SK-N-SH (cell line): ENCODE data around the gene KCNT1. TPM values are rescaled to one million over a fixed set of nuclear protein-coding genes. Genes with fewer than 3 reads are reported as not detected.
"Not testable (repeated sequence)": the region's sequence is repeated elsewhere in the genome, so short reads cannot be mapped to it uniquely, and the experiment has no call there.

Experiments used
- CTCF ChIA-PET: fragments of 300-600, 350-600 bp; formaldehyde crosslinking; extraction: SDS; loops from one replicate; lab custom pipeline; 2021; lab: Yijun Ruan, JAX
- POLR2A ChIA-PET: fragments of 350-600 bp; sonication (Branson Sonifier 250); formaldehyde crosslinking; extraction: SDS; loops from one replicate; lab custom pipeline; 2020; ENCODE audit warnings: antibody characterized with exemption, inconsistent platforms; lab: Yijun Ruan, JAX
- DNase-seq: peaks from one replicate; pipeline ENCODE4 v3.0.0; 2012
- H2AFZ ChIP-seq: fragments of 200-600 bp; sonication (generic); 2 replicates; pipeline ENCODE4 v1.8.1; 2016; ENCODE audit warnings: antibody characterized with exemption, mild to moderate bottlenecking, low read depth
- H3F3A ChIP-seq: fragments of 200-600 bp; sonication (generic); replicated peaks from 2 replicates; pipeline ENCODE3; 2016; ENCODE audit warnings: antibody characterized with exemption, mild to moderate bottlenecking; ENCODE audit not compliant: insufficient read depth
- H3K27ac ChIP-seq, 2 experiments: fragments of 200-500 bp in 1 of 2; fragments of 200-600 bp in 1 of 2; sonication (Bioruptor generic) in 1 of 2; sonication (generic), shearing (Covaris generic) in 1 of 2; 2 replicates each; pipeline versions ENCODE4 v1.5.1 to v1.6.1; 2014 to 2016; ENCODE audit warnings: low read depth in 2 of 2, inconsistent platforms in 1 of 2, low read length in 1 of 2, mild to moderate bottlenecking in 1 of 2, mixed read lengths in 1 of 2
- H3K27me3 ChIP-seq: fragments of 200-600 bp; sonication (generic), shearing (Covaris generic); 2 replicates; pipeline ENCODE4 v1.6.1; 2016; ENCODE audit warnings: mixed run types; ENCODE audit not compliant: insufficient read depth
- H3K36me3 ChIP-seq, 2 experiments: fragments of 200-500 bp in 1 of 2; fragments of 200-600 bp in 1 of 2; sonication (Bioruptor generic) in 1 of 2; sonication (generic) in 1 of 2; replicated peaks in 1 of 2; 2 replicates each; pipeline versions ENCODE3 to v1.5.1; 2014 to 2016; ENCODE audit warnings: low read length in 1 of 2, mild to moderate bottlenecking in 1 of 2; ENCODE audit not compliant: insufficient read depth in 2 of 2, control insufficient read depth in 1 of 2
- H3K4me1 ChIP-seq, 2 experiments: fragments of 200-500 bp in 1 of 2; fragments of 200-600 bp in 1 of 2; sonication (Bioruptor generic) in 1 of 2; sonication (generic), shearing (Covaris generic) in 1 of 2; 2 replicates each; pipeline versions ENCODE4 v1.5.1 to v1.6.1; 2014 to 2016; ENCODE audit warnings: low read depth in 1 of 2, low read length in 1 of 2, mixed run types in 1 of 2; ENCODE audit not compliant: insufficient read depth in 2 of 2, control insufficient read depth in 1 of 2
- H3K4me2 ChIP-seq: fragments of 200-600 bp; sonication (generic), shearing (Covaris generic); 2 replicates; pipeline ENCODE4 v1.6.1; 2017; ENCODE audit warnings: mixed run types
- H3K4me3 ChIP-seq, 2 experiments: fragments of 200-500 bp in 1 of 2; fragments of 200-600 bp in 1 of 2; sonication (Bioruptor generic) in 1 of 2; sonication (generic), shearing (Covaris generic) in 1 of 2; 2 replicates each; pipeline versions ENCODE4 v1.5.1 to v1.8.1; 2014 to 2016; ENCODE audit warnings: low read depth in 2 of 2, inconsistent platforms in 1 of 2, low read length in 1 of 2, mild to moderate bottlenecking in 1 of 2, mixed read lengths in 1 of 2, moderate library complexity in 1 of 2
- H3K79me2 ChIP-seq: fragments of 200-600 bp; sonication (generic); 2 replicates; pipeline ENCODE4 v1.8.1; 2017; ENCODE audit warnings: mild to moderate bottlenecking; ENCODE audit not compliant: insufficient read depth
- H3K9ac ChIP-seq: fragments of 200-600 bp; sonication (generic); 2 replicates; pipeline ENCODE4 v1.6.1; 2017; ENCODE audit warnings: mixed run types
- H3K9me2 ChIP-seq: fragments of 200-600 bp; sonication (generic); 2 replicates; pipeline ENCODE4 v1.6.1; 2017; ENCODE audit warnings: mixed run types
- H3K9me3 ChIP-seq: fragments of 200-600 bp; sonication (generic); 2 replicates; pipeline ENCODE4 v1.6.1; 2017; ENCODE audit warnings: mixed run types, mild to moderate bottlenecking, moderate library complexity
- H4K20me1 ChIP-seq: fragments of 200-600 bp; sonication (generic); 2 replicates; pipeline ENCODE4 v1.6.1; 2017; ENCODE audit warnings: mild to moderate bottlenecking, mixed run types; ENCODE audit not compliant: insufficient read depth
- FOSL2 ChIP-seq: IDR thresholded peaks from 2 replicates; pipeline ENCODE4 v1.4.0; 2012; ENCODE audit warnings: low read depth, mild to moderate bottlenecking, moderate library complexity, borderline replicate concordance
- FOXM1 ChIP-seq: IDR thresholded peaks from 2 replicates; pipeline ENCODE4 v1.4.0; 2012; ENCODE audit warnings: low read depth, mild to moderate bottlenecking
- GATA2 ChIP-seq: sonication (generic); formaldehyde crosslinking; IDR thresholded peaks from 2 replicates; pipeline ENCODE4 v1.5.0; 2020; ENCODE audit warnings: mild to moderate bottlenecking, missing genetic modification reagents
- RAD21 ChIP-seq: IDR thresholded peaks from 2 replicates; pipeline ENCODE4 v1.6.1; 2012; ENCODE audit warnings: mild to moderate bottlenecking, low read length
- SIN3A ChIP-seq: IDR thresholded peaks from 2 replicates; pipeline ENCODE4 v1.6.1; 2012; ENCODE audit warnings: low read depth, mild to moderate bottlenecking, low read length, moderate library complexity, borderline replicate concordance
- WGBS: methylation state at CpG from one replicate; pipeline ENCODE4 v1.1.6; 2017; ENCODE audit warnings: low lambda C conversion rate; 5-methylcytosine and 5-hydroxymethylcytosine counted together
- polyA plus RNA-seq, 3 experiments: library from polyadenylated mRNA; depleted of rRNA; stranded (reverse); fragments of >200 nt; gene quantifications; 2 replicates each; pipeline ENCODE4 v1.2.3, GENCODE V29; 2012
- TF ChIP-seq, protein P1 (sequence below): fragments of 200-600 bp; sonication (generic); IDR thresholded peaks from 2 replicates; pipeline ENCODE4 v1.6.1; 2017; ENCODE audit warnings: antibody characterized with exemption, mild to moderate bottlenecking, moderate library complexity

Gene KCNT1
- polyA plus RNA-seq, 1 of the 3 experiments (the other 2 are of a cell fraction): 0.08 TPM

DNA sequence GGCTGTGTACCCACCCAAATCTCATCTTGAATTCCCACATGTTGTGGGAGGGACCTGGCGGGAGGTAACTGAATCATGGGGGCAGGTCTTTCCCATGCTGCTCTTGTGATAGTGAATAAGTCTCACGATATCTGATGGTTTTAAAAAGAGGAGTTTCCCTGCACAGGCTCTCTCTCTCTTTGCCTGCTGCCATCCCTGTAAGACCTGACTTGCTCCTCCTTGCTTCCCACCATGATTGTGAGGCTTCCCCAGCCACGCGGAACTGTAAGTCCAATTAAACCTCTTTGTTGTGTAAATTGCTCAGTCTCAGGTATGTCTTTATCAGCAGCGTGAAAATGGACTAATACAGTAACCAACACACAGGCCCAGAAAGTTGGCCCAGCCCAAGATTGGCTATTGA, 33.0 kb upstream of the KCNT1 start:
- H3K4me1 ChIP-seq, H3K79me2 ChIP-seq, H3K9me3 ChIP-seq, POLR2A ChIA-PET, H3K9me2 ChIP-seq, DNase-seq, H3K4me3 ChIP-seq, H3K36me3 ChIP-seq, H3F3A ChIP-seq, H3K27me3 ChIP-seq, H3K27ac ChIP-seq, CTCF ChIA-PET, H2AFZ ChIP-seq, H3K9ac ChIP-seq, H4K20me1 ChIP-seq, H3K4me2 ChIP-seq: not testable (repeated sequence)
- 37% methylated on average over 5 of the region's 5 CpGs for WGBS

DNA sequence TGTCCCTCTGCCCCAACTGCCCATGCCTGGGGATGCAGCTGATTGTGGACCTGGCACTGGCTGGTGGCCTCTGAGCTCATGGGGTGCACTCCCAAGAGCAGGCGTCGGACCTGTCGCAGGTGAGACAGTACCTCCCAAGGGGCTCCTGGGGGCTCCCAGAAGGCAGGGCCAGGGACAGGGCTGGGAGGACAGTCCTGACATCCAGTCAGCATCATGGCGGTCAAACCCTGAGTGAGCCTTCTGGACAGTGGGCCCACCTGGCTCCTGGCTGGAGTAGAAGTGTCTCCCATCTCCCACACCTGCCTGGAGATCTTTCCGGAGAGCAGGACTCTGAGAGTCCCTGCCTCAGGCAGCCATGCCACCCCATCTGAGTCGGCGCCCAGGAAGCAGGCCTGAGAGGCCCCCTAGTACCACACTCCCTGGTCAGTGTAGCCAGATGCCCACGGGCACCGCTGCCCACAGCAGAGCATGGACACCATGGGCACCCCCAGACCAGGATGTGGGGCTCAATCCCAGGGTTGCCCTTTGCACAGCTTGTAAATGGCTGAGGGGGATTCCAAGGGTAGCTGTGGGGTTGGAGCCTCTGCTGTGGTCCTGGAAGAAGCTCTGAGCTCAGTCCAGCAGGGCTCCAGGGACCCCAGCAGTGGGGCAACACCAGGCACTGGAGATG, 32.2 kb upstream of the KCNT1 start:
- CTCF ChIA-PET: no interaction called here

DNA sequence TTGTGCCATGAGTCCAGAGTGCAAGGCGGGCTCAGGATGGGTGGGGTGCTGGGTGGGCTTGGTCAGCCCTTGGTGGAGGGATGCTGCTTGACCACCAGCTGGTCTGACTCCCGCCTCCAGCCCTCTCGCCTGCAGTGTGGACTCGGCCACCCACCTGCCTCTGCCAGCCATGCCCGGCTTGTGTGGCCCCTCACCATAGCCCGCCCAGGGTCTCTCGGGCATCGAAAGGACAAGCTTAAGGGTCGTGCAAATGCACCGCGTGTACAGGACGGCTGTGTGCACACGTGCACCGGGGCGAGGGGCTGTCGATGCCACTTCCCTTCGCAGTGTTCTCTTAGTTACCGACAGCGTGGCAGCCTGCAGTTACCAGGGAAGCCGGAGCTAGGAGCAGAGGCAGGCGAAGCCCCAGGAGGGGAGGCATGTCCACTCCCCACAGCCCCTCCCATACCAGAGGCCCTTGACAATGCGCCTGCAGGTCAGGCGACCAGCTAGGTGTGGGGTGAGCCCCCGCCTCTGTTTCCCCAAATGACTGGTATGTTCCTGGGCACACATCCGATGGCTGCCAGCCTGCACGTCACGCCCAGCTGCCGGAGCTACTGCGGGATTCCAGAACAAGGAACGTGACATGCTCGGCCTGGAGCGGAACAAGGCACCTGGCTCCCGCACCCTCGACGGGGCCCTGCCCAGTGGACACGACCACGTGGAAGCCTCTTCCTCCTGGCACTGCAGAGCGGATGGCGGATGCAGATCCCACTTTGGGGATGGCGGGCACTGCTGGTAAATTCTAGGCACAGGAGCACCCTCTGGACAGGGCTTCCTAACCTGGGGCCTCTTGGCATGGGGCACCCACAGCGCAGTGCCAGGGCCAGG, 31.0 kb upstream of the KCNT1 start:
- POLR2A ChIA-PET: no interaction called here
- WGBS: 60% methylated on average over 13 of the region's 41 CpGs
- CTCF ChIA-PET: interaction anchor here (1.6 kb wide), 1 partner anchor 67 kb away, joined by 5 read pairs; no protein-coding TSS in a partner anchor

More for the DNA sequence above, 32.2 kb upstream of the KCNT1 start:
- H3F3A ChIP-seq: no peaks in the 10 kb centered on the region
- peak; percentile 10 for DNase-seq
- no peak overlapping the region for H3K4me3 ChIP-seq
- no peaks in the 10 kb centered on the region for H4K20me1 ChIP-seq
- POLR2A ChIA-PET: no interaction called here
- H3K9me2 ChIP-seq: no peaks in the 10 kb centered on the region
- no peaks in the 10 kb centered on the region for H3K9me3 ChIP-seq
- H3K27me3 ChIP-seq: no peaks in the 10 kb centered on the region
- H3K27ac ChIP-seq: no peak overlapping the region
- 86% methylated on average over 2 of the region's 9 CpGs for WGBS
- H2AFZ ChIP-seq: no peak overlapping the region
- H3K9ac ChIP-seq: no peak overlapping the region
- no peaks in the 10 kb centered on the region for H3K36me3 ChIP-seq
- H3K4me2 ChIP-seq: no peak overlapping the region
- H3K4me1 ChIP-seq: no peaks in the 10 kb centered on the region
- no peaks in the 10 kb centered on the region for H3K79me2 ChIP-seq
- TF ChIP-seq, protein P1, sequence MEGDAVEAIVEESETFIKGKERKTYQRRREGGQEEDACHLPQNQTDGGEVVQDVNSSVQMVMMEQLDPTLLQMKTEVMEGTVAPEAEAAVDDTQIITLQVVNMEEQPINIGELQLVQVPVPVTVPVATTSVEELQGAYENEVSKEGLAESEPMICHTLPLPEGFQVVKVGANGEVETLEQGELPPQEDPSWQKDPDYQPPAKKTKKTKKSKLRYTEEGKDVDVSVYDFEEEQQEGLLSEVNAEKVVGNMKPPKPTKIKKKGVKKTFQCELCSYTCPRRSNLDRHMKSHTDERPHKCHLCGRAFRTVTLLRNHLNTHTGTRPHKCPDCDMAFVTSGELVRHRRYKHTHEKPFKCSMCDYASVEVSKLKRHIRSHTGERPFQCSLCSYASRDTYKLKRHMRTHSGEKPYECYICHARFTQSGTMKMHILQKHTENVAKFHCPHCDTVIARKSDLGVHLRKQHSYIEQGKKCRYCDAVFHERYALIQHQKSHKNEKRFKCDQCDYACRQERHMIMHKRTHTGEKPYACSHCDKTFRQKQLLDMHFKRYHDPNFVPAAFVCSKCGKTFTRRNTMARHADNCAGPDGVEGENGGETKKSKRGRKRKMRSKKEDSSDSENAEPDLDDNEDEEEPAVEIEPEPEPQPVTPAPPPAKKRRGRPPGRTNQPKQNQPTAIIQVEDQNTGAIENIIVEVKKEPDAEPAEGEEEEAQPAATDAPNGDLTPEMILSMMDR: no peak
- TF ChIP-seq SIN3A: no peak
- TF ChIP-seq RAD21: no peak

More for the DNA sequence above, 31.0 kb upstream of the KCNT1 start:
- Histone ChIP-seq H4K20me1 (no peaks in the 10 kb centered on the region), H3K9me3 (no peaks in the 10 kb centered on the region), H3F3A (no peaks in the 10 kb centered on the region), H3K4me2 (no peak overlapping the region), H3K9me2 (no peaks in the 10 kb centered on the region), H2AFZ (no peak overlapping the region), H3K4me3 (no peak overlapping the region), H3K9ac (no peak overlapping the region), H3K27me3 (no peaks in the 10 kb centered on the region), H3K27ac (no peak overlapping the region), H3K79me2 (no peaks in the 10 kb centered on the region), H3K4me1 (no peaks in the 10 kb centered on the region), H3K36me3 (no peaks in the 10 kb centered on the region)
- DNase-seq: peak; percentile 16
- TF ChIP-seq GATA2 (CRISPR knock-in tag) (no peak), RAD21 (no peak), FOXM1 (no peak), FOSL2 (no peak)
